MM.1S (cell line): ENCODE data around the gene TMEM108.

Source experiments
- EZH2phosphoT487 ChIP-seq: fragments of 300-600 bp; sonication (generic); IDR thresholded peaks from 2 replicates; pipeline ENCODE4 v1.6.1; 2018; ENCODE audit warnings: antibody characterized with exemption, low read length
- TF ChIP-seq, protein P1 (sequence below): fragments of 300-600 bp; sonication (generic); IDR thresholded peaks from 2 replicates; pipeline ENCODE4 v1.5.1; 2016; ENCODE audit warnings: antibody characterized with exemption, low read length, mixed read lengths

DNA sequence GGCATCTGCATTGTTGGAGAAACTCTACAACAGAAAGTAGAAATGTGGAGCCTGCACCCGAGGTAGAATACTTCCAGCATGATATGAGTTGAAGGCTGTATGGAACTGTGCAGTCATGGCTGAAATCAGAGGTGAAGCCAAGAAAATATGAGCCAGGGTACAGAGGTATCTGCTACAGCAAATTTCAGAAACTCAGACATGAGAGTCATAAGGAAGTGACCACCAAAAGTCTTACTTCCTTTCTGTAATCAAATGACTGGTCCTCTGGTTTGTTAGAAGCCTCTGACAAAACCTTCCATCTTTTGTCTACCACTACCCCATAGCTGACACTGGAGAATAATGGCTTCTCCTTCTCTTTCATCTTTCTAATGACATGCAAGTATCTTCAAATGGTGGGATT, 159.4 kb downstream of the TMEM108 start:
- TF ChIP-seq, protein P1, sequence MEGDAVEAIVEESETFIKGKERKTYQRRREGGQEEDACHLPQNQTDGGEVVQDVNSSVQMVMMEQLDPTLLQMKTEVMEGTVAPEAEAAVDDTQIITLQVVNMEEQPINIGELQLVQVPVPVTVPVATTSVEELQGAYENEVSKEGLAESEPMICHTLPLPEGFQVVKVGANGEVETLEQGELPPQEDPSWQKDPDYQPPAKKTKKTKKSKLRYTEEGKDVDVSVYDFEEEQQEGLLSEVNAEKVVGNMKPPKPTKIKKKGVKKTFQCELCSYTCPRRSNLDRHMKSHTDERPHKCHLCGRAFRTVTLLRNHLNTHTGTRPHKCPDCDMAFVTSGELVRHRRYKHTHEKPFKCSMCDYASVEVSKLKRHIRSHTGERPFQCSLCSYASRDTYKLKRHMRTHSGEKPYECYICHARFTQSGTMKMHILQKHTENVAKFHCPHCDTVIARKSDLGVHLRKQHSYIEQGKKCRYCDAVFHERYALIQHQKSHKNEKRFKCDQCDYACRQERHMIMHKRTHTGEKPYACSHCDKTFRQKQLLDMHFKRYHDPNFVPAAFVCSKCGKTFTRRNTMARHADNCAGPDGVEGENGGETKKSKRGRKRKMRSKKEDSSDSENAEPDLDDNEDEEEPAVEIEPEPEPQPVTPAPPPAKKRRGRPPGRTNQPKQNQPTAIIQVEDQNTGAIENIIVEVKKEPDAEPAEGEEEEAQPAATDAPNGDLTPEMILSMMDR, result no peak
- TF ChIP-seq EZH2phosphoT487, result no peak
